ENCODE data around the gene PMF1. TPM values are rescaled to one million over a fixed set of nuclear protein-coding genes. Genes with fewer than 3 reads are reported as not detected.
A peak's percentile ranks its signal among the peaks of the same experiment; 100 is the strongest.
"Not testable (repeated sequence)": the region's sequence is repeated elsewhere in the genome, so short reads cannot be mapped to it uniquely, and the experiment has no call there.

PMF1 gene
- total RNA-seq, 1 donor from 2014 or later, result 51.4 TPM

GRCh38 chr1:156180471-156180870, 32.3 kb upstream of the PMF1 start:
- Mint-ChIP-seq H3K4me1 (ENCODE audit: unreplicated experiment) (peaks cover 9% of the 10 kb centered on the region), H3K27me3 (ENCODE audit: unreplicated experiment) (peaks cover 4% of the 10 kb centered on the region), H3K4me3 (ENCODE audit: unreplicated experiment) (no peak overlapping the region), H3K36me3 (ENCODE audit: low read depth, unreplicated experiment) (peaks cover 5% of the 10 kb centered on the region), H3K27ac (ENCODE audit: unreplicated experiment) (no peak overlapping the region), H3K9me3 (ENCODE audit: unreplicated experiment) (no peaks in the 10 kb centered on the region)
- TF ChIP-seq CTCF (IDR thresholded peaks at IDR 0.05; ENCODE audit: unreplicated experiment), result no peak
- DNase-seq (ENCODE audit: low spot score), result no peak

- not testable (repeated sequence) for H3K9me3 Mint-ChIP-seq (ENCODE audit: unreplicated experiment); H3K4me3 Mint-ChIP-seq (ENCODE audit: unreplicated experiment); H3K4me1 Mint-ChIP-seq (ENCODE audit: unreplicated experiment); H3K27me3 Mint-ChIP-seq (ENCODE audit: unreplicated experiment); H3K36me3 Mint-ChIP-seq (ENCODE audit: low read depth, unreplicated experiment); DNase-seq (ENCODE audit: low spot score); H3K27ac Mint-ChIP-seq (ENCODE audit: unreplicated experiment)
These were observed 31.3 kb upstream of the PMF1 start for GRCh38 chr1:156181391-156181924.

- not testable (repeated sequence) for H3K27me3 Mint-ChIP-seq (ENCODE audit: unreplicated experiment); H3K9me3 Mint-ChIP-seq (ENCODE audit: unreplicated experiment); H3K4me3 Mint-ChIP-seq (ENCODE audit: unreplicated experiment); H3K4me1 Mint-ChIP-seq (ENCODE audit: unreplicated experiment); DNase-seq (ENCODE audit: low spot score); H3K36me3 Mint-ChIP-seq (ENCODE audit: low read depth, unreplicated experiment)
- H3K27ac Mint-ChIP-seq (ENCODE audit: unreplicated experiment), result peak overlapping the region; percentile 39
These were observed 30.6 kb upstream of the PMF1 start for GRCh38 chr1:156182010-156182779.

- H3K27me3 Mint-ChIP-seq (ENCODE audit: unreplicated experiment); H3K4me3 Mint-ChIP-seq (ENCODE audit: unreplicated experiment); H3K9me3 Mint-ChIP-seq (ENCODE audit: unreplicated experiment); H3K4me1 Mint-ChIP-seq (ENCODE audit: unreplicated experiment); H3K27ac Mint-ChIP-seq (ENCODE audit: unreplicated experiment); H3K36me3 Mint-ChIP-seq (ENCODE audit: low read depth, unreplicated experiment); DNase-seq (ENCODE audit: low spot score): not testable (repeated sequence)
These were observed 26.2 kb upstream of the PMF1 start for GRCh38 chr1:156186347-156187177.

- not testable (repeated sequence) for H3K36me3 Mint-ChIP-seq (ENCODE audit: low read depth, unreplicated experiment); H3K9me3 Mint-ChIP-seq (ENCODE audit: unreplicated experiment); H3K27ac Mint-ChIP-seq (ENCODE audit: unreplicated experiment); H3K4me3 Mint-ChIP-seq (ENCODE audit: unreplicated experiment); H3K27me3 Mint-ChIP-seq (ENCODE audit: unreplicated experiment); DNase-seq (ENCODE audit: low spot score)
- peaks cover 11% of the 10 kb centered on the region for H3K4me1 Mint-ChIP-seq (ENCODE audit: unreplicated experiment)
These were observed 22.5 kb upstream of the PMF1 start for GRCh38 chr1:156190265-156190664.

- no peaks in the 10 kb centered on the region for H3K9me3 Mint-ChIP-seq (ENCODE audit: unreplicated experiment)
- H3K4me1 Mint-ChIP-seq (ENCODE audit: unreplicated experiment), result peaks cover 11% of the 10 kb centered on the region
- no peak overlapping the region for H3K27ac Mint-ChIP-seq (ENCODE audit: unreplicated experiment)
- no peak for TF ChIP-seq CTCF (IDR thresholded peaks at IDR 0.05; ENCODE audit: unreplicated experiment)
- H3K36me3 Mint-ChIP-seq (ENCODE audit: low read depth, unreplicated experiment), result peaks cover 3% of the 10 kb centered on the region
- H3K27me3 Mint-ChIP-seq (ENCODE audit: unreplicated experiment), result peaks cover 8% of the 10 kb centered on the region
- H3K4me3 Mint-ChIP-seq (ENCODE audit: unreplicated experiment), result no peak overlapping the region
- DNase-seq (ENCODE audit: low spot score), result no peak
These were observed 21.4 kb upstream of the PMF1 start for GRCh38 chr1:156191292-156191964.
